ENCODE data around the gene ANGPTL3. TPM values are rescaled to one million over a fixed set of nuclear protein-coding genes. Genes with fewer than 3 reads are reported as not detected.

The ANGPTL3 gene
- total and polyA plus RNA-seq, 2 of the 13 experiments (the other 11 are each of a cell fraction or from before 2014, with no cell fraction given): 0.40 to 0.51 TPM

DNA sequence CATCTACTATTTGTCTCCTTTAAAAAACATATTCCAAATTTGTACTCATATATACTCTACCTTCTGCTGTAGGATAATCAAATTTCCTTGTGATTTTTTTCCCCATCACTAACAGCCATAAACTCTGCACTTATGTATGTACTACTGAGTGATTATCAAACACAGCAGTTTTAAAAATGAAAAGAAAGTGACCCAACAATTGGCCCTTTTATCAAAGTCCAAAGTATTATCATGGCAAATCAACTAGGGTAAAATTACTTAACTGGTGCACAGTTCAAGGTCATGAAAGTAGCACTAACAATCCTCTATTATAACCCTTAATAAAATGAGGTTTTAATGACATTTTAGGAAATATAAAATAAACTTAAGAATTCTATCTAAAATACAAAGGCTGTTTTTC is 11.6 kb downstream of the ANGPTL3 start (continued):
- TF ChIP-seq POLR2A (IDR thresholded peaks at IDR 0.05; ENCODE audit: insufficient read depth in 1 of 2, low read depth in 2 of 2, low read length in 2 of 2): no peak
- TF ChIP-seq RELA (CRISPR knock-in tag; IDR thresholded peaks at IDR 0.05): no peak
- TF ChIP-seq NFYC (CRISPR knock-in tag; IDR thresholded peaks at IDR 0.05): no peak
- TF ChIP-seq ZNF17 (CRISPR knock-in tag; IDR thresholded peaks at IDR 0.05): no peak
- TF ChIP-seq, protein P1, sequence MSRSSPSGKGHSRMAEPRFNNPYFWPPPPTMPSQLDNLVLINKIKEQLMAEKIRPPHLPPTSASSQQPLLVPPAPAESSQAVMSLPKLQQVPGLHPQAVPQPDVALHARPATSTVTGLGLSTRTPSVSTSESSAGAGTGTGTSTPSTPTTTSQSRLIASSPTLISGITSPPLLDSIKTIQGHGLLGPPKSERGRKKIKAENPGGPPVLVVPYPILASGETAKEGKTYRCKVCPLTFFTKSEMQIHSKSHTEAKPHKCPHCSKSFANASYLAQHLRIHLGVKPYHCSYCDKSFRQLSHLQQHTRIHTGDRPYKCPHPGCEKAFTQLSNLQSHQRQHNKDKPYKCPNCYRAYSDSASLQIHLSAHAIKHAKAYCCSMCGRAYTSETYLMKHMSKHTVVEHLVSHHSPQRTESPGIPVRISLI (CRISPR knock-in tag; IDR thresholded peaks at IDR 0.05; ENCODE audit: borderline replicate concordance): no peak
- TF ChIP-seq CEBPG (CRISPR knock-in tag; IDR thresholded peaks at IDR 0.05): peak; percentile 63
- TF ChIP-seq, protein P2, sequence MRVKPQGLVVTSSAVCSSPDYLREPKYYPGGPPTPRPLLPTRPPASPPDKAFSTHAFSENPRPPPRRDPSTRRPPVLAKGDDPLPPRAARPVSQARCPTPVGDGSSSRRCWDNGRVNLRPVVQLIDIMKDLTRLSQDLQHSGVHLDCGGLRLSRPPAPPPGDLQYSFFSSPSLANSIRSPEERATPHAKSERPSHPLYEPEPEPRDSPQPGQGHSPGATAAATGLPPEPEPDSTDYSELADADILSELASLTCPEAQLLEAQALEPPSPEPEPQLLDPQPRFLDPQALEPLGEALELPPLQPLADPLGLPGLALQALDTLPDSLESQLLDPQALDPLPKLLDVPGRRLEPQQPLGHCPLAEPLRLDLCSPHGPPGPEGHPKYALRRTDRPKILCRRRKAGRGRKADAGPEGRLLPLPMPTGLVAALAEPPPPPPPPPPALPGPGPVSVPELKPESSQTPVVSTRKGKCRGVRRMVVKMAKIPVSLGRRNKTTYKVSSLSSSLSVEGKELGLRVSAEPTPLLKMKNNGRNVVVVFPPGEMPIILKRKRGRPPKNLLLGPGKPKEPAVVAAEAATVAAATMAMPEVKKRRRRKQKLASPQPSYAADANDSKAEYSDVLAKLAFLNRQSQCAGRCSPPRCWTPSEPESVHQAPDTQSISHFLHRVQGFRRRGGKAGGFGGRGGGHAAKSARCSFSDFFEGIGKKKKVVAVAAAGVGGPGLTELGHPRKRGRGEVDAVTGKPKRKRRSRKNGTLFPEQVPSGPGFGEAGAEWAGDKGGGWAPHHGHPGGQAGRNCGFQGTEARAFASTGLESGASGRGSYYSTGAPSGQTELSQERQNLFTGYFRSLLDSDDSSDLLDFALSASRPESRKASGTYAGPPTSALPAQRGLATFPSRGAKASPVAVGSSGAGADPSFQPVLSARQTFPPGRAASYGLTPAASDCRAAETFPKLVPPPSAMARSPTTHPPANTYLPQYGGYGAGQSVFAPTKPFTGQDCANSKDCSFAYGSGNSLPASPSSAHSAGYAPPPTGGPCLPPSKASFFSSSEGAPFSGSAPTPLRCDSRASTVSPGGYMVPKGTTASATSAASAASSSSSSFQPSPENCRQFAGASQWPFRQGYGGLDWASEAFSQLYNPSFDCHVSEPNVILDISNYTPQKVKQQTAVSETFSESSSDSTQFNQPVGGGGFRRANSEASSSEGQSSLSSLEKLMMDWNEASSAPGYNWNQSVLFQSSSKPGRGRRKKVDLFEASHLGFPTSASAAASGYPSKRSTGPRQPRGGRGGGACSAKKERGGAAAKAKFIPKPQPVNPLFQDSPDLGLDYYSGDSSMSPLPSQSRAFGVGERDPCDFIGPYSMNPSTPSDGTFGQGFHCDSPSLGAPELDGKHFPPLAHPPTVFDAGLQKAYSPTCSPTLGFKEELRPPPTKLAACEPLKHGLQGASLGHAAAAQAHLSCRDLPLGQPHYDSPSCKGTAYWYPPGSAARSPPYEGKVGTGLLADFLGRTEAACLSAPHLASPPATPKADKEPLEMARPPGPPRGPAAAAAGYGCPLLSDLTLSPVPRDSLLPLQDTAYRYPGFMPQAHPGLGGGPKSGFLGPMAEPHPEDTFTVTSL (CRISPR knock-in tag; IDR thresholded peaks at IDR 0.05; ENCODE audit: borderline replicate concordance): peak; percentile 45; the same call in 1 of the 2 replicates
- no peak for TF ChIP-seq EED (CRISPR knock-in tag; IDR thresholded peaks at IDR 0.05)
- TF ChIP-seq, protein P3, sequence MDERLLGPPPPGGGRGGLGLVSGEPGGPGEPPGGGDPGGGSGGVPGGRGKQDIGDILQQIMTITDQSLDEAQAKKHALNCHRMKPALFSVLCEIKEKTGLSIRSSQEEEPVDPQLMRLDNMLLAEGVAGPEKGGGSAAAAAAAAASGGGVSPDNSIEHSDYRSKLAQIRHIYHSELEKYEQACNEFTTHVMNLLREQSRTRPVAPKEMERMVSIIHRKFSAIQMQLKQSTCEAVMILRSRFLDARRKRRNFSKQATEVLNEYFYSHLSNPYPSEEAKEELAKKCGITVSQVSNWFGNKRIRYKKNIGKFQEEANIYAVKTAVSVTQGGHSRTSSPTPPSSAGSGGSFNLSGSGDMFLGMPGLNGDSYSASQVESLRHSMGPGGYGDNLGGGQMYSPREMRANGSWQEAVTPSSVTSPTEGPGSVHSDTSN (CRISPR knock-in tag; IDR thresholded peaks at IDR 0.05): no peak
- no peak for TF ChIP-seq GLI4 (CRISPR knock-in tag; IDR thresholded peaks at IDR 0.05; ENCODE audit: borderline replicate concordance)
- no peak for TF ChIP-seq NR2F2 (IDR thresholded peaks at IDR 0.05; ENCODE audit: borderline replicate concordance, low read depth)
- TF ChIP-seq, protein P4, sequence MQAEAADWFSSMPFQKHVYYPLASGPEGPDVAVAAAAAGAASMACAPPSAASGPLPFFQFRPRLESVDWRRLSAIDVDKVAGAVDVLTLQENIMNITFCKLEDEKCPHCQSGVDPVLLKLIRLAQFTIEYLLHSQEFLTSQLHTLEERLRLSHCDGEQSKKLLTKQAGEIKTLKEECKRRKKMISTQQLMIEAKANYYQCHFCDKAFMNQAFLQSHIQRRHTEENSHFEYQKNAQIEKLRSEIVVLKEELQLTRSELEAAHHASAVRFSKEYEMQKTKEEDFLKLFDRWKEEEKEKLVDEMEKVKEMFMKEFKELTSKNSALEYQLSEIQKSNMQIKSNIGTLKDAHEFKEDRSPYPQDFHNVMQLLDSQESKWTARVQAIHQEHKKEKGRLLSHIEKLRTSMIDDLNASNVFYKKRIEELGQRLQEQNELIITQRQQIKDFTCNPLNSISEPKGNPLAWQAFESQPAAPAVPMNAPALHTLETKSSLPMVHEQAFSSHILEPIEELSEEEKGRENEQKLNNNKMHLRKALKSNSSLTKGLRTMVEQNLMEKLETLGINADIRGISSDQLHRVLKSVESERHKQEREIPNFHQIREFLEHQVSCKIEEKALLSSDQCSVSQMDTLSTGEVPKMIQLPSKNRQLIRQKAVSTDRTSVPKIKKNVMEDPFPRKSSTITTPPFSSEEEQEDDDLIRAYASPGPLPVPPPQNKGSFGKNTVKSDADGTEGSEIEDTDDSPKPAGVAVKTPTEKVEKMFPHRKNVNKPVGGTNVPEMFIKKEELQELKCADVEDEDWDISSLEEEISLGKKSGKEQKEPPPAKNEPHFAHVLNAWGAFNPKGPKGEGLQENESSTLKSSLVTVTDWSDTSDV (CRISPR knock-in tag; IDR thresholded peaks at IDR 0.05): no peak
- TF ChIP-seq CHCHD3 (CRISPR knock-in tag; IDR thresholded peaks at IDR 0.05): no peak
- TF ChIP-seq ZFP90 (CRISPR knock-in tag; IDR thresholded peaks at IDR 0.05; ENCODE audit: borderline replicate concordance): no peak
- TF ChIP-seq ZNF780A (CRISPR knock-in tag; IDR thresholded peaks at IDR 0.05): no peak
- no peak for TF ChIP-seq SRSF9 (IDR thresholded peaks at IDR 0.05; ENCODE audit: borderline replicate concordance, insufficient read depth, low read depth, low read length, poor library complexity, severe bottlenecking)
- TF ChIP-seq, protein P5, sequence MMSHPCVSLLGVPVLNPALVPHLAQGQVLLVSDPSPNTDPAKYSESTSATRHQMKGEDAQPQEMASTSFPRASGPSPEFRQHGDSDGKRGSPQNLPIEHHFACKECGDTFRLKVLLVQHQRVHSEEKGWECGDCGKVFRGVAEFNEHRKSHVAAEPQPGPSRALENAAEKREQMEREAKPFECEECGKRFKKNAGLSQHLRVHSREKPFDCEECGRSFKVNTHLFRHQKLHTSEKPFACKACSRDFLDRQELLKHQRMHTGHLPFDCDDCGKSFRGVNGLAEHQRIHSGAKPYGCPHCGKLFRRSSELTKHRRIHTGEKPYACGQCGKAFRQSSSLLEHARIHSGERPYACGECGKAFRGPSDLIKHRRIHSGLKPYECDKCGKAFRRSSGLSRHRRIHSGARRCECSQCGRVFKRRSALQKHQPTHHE (CRISPR knock-in tag; IDR thresholded peaks at IDR 0.05; ENCODE audit: borderline replicate concordance): no peak
- peak in 1 of 2 experiments; percentile 71; a peak in 2 of 4 replicates for TF ChIP-seq EP300 (IDR thresholded peaks at IDR 0.05; ENCODE audit: low read depth in 2 of 2, low read length in 2 of 2)
- TF ChIP-seq EP300 (CRISPR knock-in tag; IDR thresholded peaks at IDR 0.05; ENCODE audit: borderline replicate concordance): no peak
